Natural killer cell (primary cell): ENCODE results near the gene CEP170B. TPM values are rescaled to one million over a fixed set of nuclear protein-coding genes. Genes with fewer than 3 reads are reported as not detected.

Experiments used
- ATAC-seq, 3 donors: fragments of 150-1000 bp in 2 of 3; fragments of 200-7000 bp in 1 of 3; cut with Tn5 transposase; 1 replicate in 1 of 3; 2 replicates in 2 of 3; pipeline ENCODE4 v1.10.0; 2021; ENCODE audit warnings: mild to moderate bottlenecking in 2 of 3, moderate library complexity in 2 of 3
- DNase-seq, 2 donors: peaks; one replicate each; pipeline versions ENCODE4 v3.0.0 to v3.0.0-alpha.2; 2013 to 2021; ENCODE audit warnings: mixed read lengths in 1 of 2
- H3K27ac ChIP-seq: one replicate; pipeline ENCODE4 v1.5.1; 2013; ENCODE audit warnings: mild to moderate bottlenecking, low read length
- H3K27me3 ChIP-seq: one replicate; pipeline ENCODE4 v1.6.1; 2013; ENCODE audit warnings: low read length; ENCODE audit not compliant: control insufficient read depth, insufficient read depth
- H3K36me3 ChIP-seq: one replicate; pipeline ENCODE4 v1.6.1; 2013; ENCODE audit warnings: low read length; ENCODE audit not compliant: control insufficient read depth, insufficient read depth
- H3K4me1 ChIP-seq: one replicate; pipeline ENCODE4 v1.6.1; 2013; ENCODE audit warnings: low read length; ENCODE audit not compliant: control insufficient read depth, insufficient read depth
- H3K4me3 ChIP-seq: one replicate; pipeline ENCODE4 v1.5.1; 2013; ENCODE audit warnings: low read length
- H3K9me3 ChIP-seq: one replicate; pipeline ENCODE4 v1.6.1; 2013; ENCODE audit warnings: low read length; ENCODE audit not compliant: control insufficient read depth, insufficient read depth
- H3K27ac Mint-ChIP-seq, 2 donors: one replicate each; pipeline ENCODE4 v1.8.0; 2022; ENCODE audit warnings: mild to moderate bottlenecking in 2 of 2, mixed read lengths in 2 of 2, moderate library complexity in 1 of 2
- H3K27me3 Mint-ChIP-seq, 2 donors: one replicate each; pipeline ENCODE4 v1.8.0; 2022; ENCODE audit warnings: low read depth in 2 of 2, mixed read lengths in 2 of 2
- H3K36me3 Mint-ChIP-seq: one replicate; pipeline ENCODE4 v1.8.0; 2022; ENCODE audit warnings: mixed read lengths
- H3K4me1 Mint-ChIP-seq, 2 donors: one replicate each; pipeline ENCODE4 v1.8.0; 2022; ENCODE audit warnings: mixed read lengths in 2 of 2
- H3K4me3 Mint-ChIP-seq: one replicate; pipeline ENCODE4 v1.8.0; 2022; ENCODE audit warnings: mild to moderate bottlenecking, moderate library complexity, mixed read lengths
- H3K9me3 Mint-ChIP-seq, 2 donors: one replicate each; pipeline ENCODE4 v1.8.0; 2022; ENCODE audit warnings: mixed read lengths in 2 of 2
- WGBS: methylation state at CpG from one replicate; pipeline ENCODE4 v1.1.7; 2013; ENCODE audit warnings: missing lambda C conversion rate; ENCODE audit not compliant: insufficient coverage; 5-methylcytosine and 5-hydroxymethylcytosine counted together
- intact Hi-C: fragments of 100-400 bp; cut with micrococcal nuclease; formaldehyde crosslinking; loops from one replicate; pipeline ENCODE4 v1.14.2; 2022
- total RNA-seq, 4 donors: library from RNA; stranded (reverse); fragments of 120-200 nt in 1 of 4; gene quantifications; one replicate each; pipeline versions ENCODE4 v1.2.3 to v1.2.4, GENCODE V29; 2013 to 2022
- TF ChIP-seq, protein P1 (sequence below): fragments of 200-600 bp; IDR thresholded peaks from one replicate; pipeline ENCODE4 v1.8.0; 2022; ENCODE audit warnings: antibody characterized with exemption

Gene CEP170B
- total RNA-seq, 3 donors from 2014 or later (not counting 1 experiment from before 2014, with no cell fraction given), result 0.24 to 0.72 (median 0.30) TPM

DNA sequence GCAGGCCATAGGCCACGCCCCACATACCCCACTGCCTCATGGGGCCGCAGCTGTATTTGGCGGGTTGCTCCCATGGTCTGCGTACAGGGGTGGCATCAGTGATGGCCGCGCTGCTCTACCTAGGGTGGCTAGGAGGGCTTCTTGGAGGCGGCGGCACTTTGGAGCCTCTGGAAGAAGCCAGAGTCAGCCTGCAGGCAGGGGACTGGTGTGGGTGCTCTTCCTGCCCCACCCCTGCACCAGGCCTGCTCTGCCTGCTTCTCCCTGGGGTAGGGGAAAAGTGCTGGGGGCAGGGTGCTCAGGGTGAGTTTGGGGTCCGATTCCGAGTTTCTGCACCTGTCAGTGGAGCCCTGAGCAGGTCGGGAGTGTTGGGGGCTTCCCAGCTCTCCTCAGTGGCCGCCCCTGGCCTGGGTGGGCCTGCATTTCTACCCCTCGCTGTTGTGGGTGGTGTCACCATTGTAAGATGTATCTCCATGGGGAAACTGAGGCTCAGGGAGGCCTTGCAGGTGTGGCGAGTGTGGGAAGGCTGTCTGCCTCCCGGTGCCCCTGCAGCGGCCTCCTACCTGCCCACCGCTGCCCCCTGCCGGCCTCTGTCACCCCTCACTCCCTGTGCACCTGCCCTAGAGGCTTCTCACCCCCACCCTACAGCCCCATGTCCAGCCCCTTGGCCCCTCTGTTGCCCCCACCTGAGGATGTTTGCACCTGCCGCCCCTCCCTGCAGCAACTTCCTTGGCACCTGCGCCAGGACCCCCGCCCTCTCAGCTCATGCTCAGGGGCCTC is 5.5 kb downstream of the CEP170B start:
- H3K27me3 Mint-ChIP-seq, result peaks cover 0 to 18% of the 10 kb centered on the region in 2 donors
- H3K27ac Mint-ChIP-seq, result no peak overlapping the region
- ATAC-seq, result peak in 1 of 3 donors; percentile 31
- peaks cover 6 to 10% of the 10 kb centered on the region in 2 donors for H3K4me1 Mint-ChIP-seq
- Histone ChIP-seq H3K27me3 (peaks cover 10% of the 10 kb centered on the region), H3K9me3 (no peaks in the 10 kb centered on the region), H3K4me3 (no peak overlapping the region), H3K36me3 (no peaks in the 10 kb centered on the region), H3K27ac (no peak overlapping the region), H3K4me1 (peaks cover 15% of the 10 kb centered on the region)
- TF ChIP-seq, protein P1, sequence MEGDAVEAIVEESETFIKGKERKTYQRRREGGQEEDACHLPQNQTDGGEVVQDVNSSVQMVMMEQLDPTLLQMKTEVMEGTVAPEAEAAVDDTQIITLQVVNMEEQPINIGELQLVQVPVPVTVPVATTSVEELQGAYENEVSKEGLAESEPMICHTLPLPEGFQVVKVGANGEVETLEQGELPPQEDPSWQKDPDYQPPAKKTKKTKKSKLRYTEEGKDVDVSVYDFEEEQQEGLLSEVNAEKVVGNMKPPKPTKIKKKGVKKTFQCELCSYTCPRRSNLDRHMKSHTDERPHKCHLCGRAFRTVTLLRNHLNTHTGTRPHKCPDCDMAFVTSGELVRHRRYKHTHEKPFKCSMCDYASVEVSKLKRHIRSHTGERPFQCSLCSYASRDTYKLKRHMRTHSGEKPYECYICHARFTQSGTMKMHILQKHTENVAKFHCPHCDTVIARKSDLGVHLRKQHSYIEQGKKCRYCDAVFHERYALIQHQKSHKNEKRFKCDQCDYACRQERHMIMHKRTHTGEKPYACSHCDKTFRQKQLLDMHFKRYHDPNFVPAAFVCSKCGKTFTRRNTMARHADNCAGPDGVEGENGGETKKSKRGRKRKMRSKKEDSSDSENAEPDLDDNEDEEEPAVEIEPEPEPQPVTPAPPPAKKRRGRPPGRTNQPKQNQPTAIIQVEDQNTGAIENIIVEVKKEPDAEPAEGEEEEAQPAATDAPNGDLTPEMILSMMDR, result no peak
- DNase-seq, result peak in 1 of 2 donors; percentile 61
- WGBS, result 73% methylated on average over 20 of the region's 21 CpGs
- intact Hi-C loops, result no loop called here
- no peak overlapping the region for H3K4me3 Mint-ChIP-seq
- H3K9me3 Mint-ChIP-seq, result no peaks in the 10 kb centered on the region
- no peaks in the 10 kb centered on the region for H3K36me3 Mint-ChIP-seq

DNA sequence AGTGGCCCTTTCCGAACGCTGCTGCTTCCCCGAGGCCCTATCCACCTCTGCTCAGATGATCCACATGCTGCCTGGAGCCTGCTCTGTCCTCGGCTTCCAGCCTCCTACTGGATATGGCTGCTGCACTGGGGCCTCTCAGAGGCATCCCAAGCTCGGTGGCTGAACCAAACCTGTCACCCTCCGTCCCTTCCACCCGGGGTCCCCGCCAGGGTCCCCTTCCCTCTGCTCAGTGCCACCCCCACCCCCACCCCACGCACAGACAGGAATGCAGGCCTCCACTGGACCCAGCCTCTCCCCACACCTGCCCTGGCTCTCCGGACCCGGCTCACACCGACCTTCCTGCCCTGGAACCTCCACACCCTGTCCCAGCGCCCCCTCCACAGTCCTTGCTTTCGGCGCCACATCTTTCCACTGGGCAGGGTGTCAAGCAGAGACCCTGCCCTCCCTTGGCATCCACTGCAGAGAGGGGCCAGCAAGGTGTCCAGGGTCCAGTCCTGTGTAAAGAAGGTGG is 6.1 kb downstream of the CEP170B start:
- H3K36me3 Mint-ChIP-seq, result no peaks in the 10 kb centered on the region
- peaks cover under 1 to 10% of the 10 kb centered on the region in 2 donors for H3K4me1 Mint-ChIP-seq
- TF ChIP-seq, protein P1, result no peak
- Histone ChIP-seq H3K27ac (no peak overlapping the region), H3K36me3 (no peaks in the 10 kb centered on the region), H3K4me1 (peaks cover 10% of the 10 kb centered on the region), H3K9me3 (no peaks in the 10 kb centered on the region), H3K27me3 (peaks cover 5% of the 10 kb centered on the region), H3K4me3 (no peak overlapping the region)
- H3K9me3 Mint-ChIP-seq, result no peaks in the 10 kb centered on the region
- peaks cover 0 to 14% of the 10 kb centered on the region in 2 donors for H3K27me3 Mint-ChIP-seq
- H3K27ac Mint-ChIP-seq, result no peak overlapping the region
- no peak overlapping the region for H3K4me3 Mint-ChIP-seq
- intact Hi-C loops, result no loop called here
- ATAC-seq (no peak), DNase-seq (no peak)
- WGBS, result 87% methylated on average over 15 of the region's 15 CpGs

DNA sequence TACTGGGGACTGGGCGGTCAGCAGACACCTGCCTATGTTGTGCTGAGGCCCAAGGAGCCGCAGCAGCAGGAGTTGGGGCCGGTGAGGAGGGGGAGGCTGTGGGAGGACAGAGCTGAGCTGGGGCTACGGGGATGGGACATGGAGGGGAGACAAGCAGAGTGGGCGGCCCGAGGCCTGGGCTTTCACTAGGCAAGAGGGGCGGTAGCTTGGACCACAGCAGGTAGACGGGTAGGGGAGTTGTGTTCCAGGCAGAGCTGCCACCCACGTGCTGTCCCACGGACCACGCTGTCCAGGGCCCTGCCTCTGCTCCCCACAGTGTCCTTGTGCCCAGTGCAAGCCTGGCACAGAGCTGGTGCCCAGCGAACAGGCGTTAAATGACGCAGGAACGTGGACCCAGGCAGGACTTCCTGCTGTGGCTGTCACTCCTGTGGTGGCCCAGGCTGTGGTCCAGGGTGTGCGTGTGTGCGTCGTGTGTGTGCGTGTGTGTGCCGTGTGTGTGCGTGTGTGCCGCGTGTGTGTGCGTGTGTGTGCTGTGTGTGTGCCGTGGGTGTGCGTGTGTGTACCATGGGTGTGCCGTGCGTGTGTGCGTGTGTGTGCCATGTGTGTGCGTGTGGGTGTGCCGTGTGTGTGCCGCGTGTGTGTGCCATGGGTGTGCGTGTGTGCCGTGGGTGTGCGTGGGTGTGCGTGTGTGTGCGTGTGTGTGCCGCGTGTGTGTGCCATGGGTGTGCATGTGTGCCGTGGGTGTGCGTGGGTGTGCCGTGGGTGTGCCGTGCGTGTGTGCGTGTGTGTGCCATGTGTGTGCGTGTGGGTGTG is 6.8 kb downstream of the CEP170B start:
- H3K36me3 Mint-ChIP-seq, result no peaks in the 10 kb centered on the region
- H3K27me3 Mint-ChIP-seq, result peaks cover 0 to 11% of the 10 kb centered on the region in 2 donors
- DNase-seq (no peak), ATAC-seq (no peak)
- no peak overlapping the region for H3K4me3 Mint-ChIP-seq
- 76% methylated on average over 31 of the region's 47 CpGs for WGBS
- Histone ChIP-seq H3K27ac (no peak overlapping the region), H3K9me3 (no peaks in the 10 kb centered on the region), H3K4me1 (peaks cover 7% of the 10 kb centered on the region), H3K27me3 (peaks cover 2% of the 10 kb centered on the region), H3K36me3 (no peaks in the 10 kb centered on the region), H3K4me3 (no peak overlapping the region)
- peaks cover 0 to 10% of the 10 kb centered on the region in 2 donors for H3K4me1 Mint-ChIP-seq
- no peaks in the 10 kb centered on the region for H3K9me3 Mint-ChIP-seq
- intact Hi-C loops, result no loop called here
- TF ChIP-seq, protein P1, result no peak
- H3K27ac Mint-ChIP-seq, result peak overlapping the region; percentile 44 to 67
